Activated naive CD8-positive, alpha-beta T cell (primary cell): ENCODE data around the gene LAMP5.

Experiments used
- H3K27ac Mint-ChIP-seq: one replicate; pipeline ENCODE4 v1.8.0; 2021; ENCODE audit warnings: mixed read lengths
- H3K27me3 Mint-ChIP-seq: one replicate; pipeline ENCODE4 v1.8.0; 2021; ENCODE audit warnings: mixed read lengths
- H3K36me3 Mint-ChIP-seq: one replicate; pipeline ENCODE4 v1.8.0; 2021; ENCODE audit warnings: mixed read lengths
- H3K4me1 Mint-ChIP-seq: one replicate; pipeline ENCODE4 v1.8.0; 2021; ENCODE audit warnings: low read depth, mixed read lengths
- H3K4me3 Mint-ChIP-seq: one replicate; pipeline ENCODE4 v1.8.0; 2021; ENCODE audit warnings: mild to moderate bottlenecking, mixed read lengths
- H3K9me3 Mint-ChIP-seq: one replicate; pipeline ENCODE4 v1.8.0; 2021; ENCODE audit warnings: low read depth, mixed read lengths

LAMP5 gene

GRCh38 chr20:9514461-9515213 lies at the start of gene LAMP5:
Gene LAMP5, plus strand, starts transcription at chr20:9514590. Its CDS starts 263 bp downstream, at chr20:9514853.
- Mint-ChIP-seq H3K4me3 (no peak within 1 kb of the TSS), H3K4me1 (no peaks in the 10 kb centered on the region), H3K27me3 (peaks cover 28% of the 10 kb centered on the region), H3K27ac (no peak within 1 kb of the TSS), H3K36me3 (no peaks in the 10 kb centered on the region), H3K9me3 (no peaks in the 10 kb centered on the region)

GRCh38 chr20:9467995-9468394 lies 46.4 kb upstream of the LAMP5 start:
- Mint-ChIP-seq H3K4me3 (no peak overlapping the region), H3K4me1 (no peaks in the 10 kb centered on the region), H3K27ac (no peak overlapping the region), H3K27me3 (no peaks in the 10 kb centered on the region), H3K9me3 (peaks cover 6% of the 10 kb centered on the region), H3K36me3 (no peaks in the 10 kb centered on the region)

GRCh38 chr20:9474835-9475415 lies 39.5 kb upstream of the LAMP5 start:
- Mint-ChIP-seq H3K36me3 (no peaks in the 10 kb centered on the region), H3K9me3 (no peaks in the 10 kb centered on the region), H3K27ac (no peak overlapping the region), H3K27me3 (no peaks in the 10 kb centered on the region), H3K4me3 (no peak overlapping the region), H3K4me1 (no peaks in the 10 kb centered on the region)

GRCh38 chr20:9475456-9475855 lies 38.9 kb upstream of the LAMP5 start:
- Mint-ChIP-seq H3K36me3 (no peaks in the 10 kb centered on the region), H3K9me3 (no peaks in the 10 kb centered on the region), H3K27me3 (no peaks in the 10 kb centered on the region), H3K4me3 (no peak overlapping the region), H3K27ac (no peak overlapping the region), H3K4me1 (no peaks in the 10 kb centered on the region)

GRCh38 chr20:9476174-9476573 lies 38.2 kb upstream of the LAMP5 start:
- H3K4me1 Mint-ChIP-seq, result no peaks in the 10 kb centered on the region

GRCh38 chr20:9476637-9477036 lies 37.8 kb upstream of the LAMP5 start:
- H3K36me3 Mint-ChIP-seq, result no peaks in the 10 kb centered on the region
- no peak overlapping the region for H3K4me3 Mint-ChIP-seq
- no peaks in the 10 kb centered on the region for H3K9me3 Mint-ChIP-seq
- no peaks in the 10 kb centered on the region for H3K27me3 Mint-ChIP-seq
- no peak overlapping the region for H3K27ac Mint-ChIP-seq
- H3K4me1 Mint-ChIP-seq, result no peaks in the 10 kb centered on the region

More at GRCh38 chr20:9476174-9476573, 38.2 kb upstream of the LAMP5 start:
- Mint-ChIP-seq H3K4me3 (no peak overlapping the region), H3K27ac (no peak overlapping the region), H3K9me3 (no peaks in the 10 kb centered on the region), H3K27me3 (no peaks in the 10 kb centered on the region), H3K36me3 (no peaks in the 10 kb centered on the region)

- Mint-ChIP-seq H3K4me3 (no peak overlapping the region), H3K27ac (no peak overlapping the region), H3K36me3 (no peaks in the 10 kb centered on the region), H3K4me1 (no peaks in the 10 kb centered on the region), H3K27me3 (no peaks in the 10 kb centered on the region), H3K9me3 (no peaks in the 10 kb centered on the region)
Measured at GRCh38 chr20:9478771-9479170, 35.6 kb upstream of the LAMP5 start.

- Mint-ChIP-seq H3K36me3 (no peaks in the 10 kb centered on the region), H3K4me3 (no peak overlapping the region), H3K27ac (no peak overlapping the region), H3K4me1 (no peaks in the 10 kb centered on the region), H3K9me3 (no peaks in the 10 kb centered on the region), H3K27me3 (no peaks in the 10 kb centered on the region)
Measured at GRCh38 chr20:9480066-9480465, 34.3 kb upstream of the LAMP5 start.

GRCh38 chr20:9482180-9482579 lies 32.2 kb upstream of the LAMP5 start:
- Mint-ChIP-seq H3K27me3 (no peaks in the 10 kb centered on the region), H3K9me3 (peaks cover 5% of the 10 kb centered on the region), H3K4me1 (no peaks in the 10 kb centered on the region), H3K36me3 (no peaks in the 10 kb centered on the region), H3K4me3 (no peak overlapping the region), H3K27ac (no peak overlapping the region)

GRCh38 chr20:9483131-9483530 lies 31.3 kb upstream of the LAMP5 start:
- no peak overlapping the region for H3K27ac Mint-ChIP-seq
- no peaks in the 10 kb centered on the region for H3K4me1 Mint-ChIP-seq
- no peaks in the 10 kb centered on the region for H3K36me3 Mint-ChIP-seq
- H3K4me3 Mint-ChIP-seq, result no peak overlapping the region
- no peaks in the 10 kb centered on the region for H3K27me3 Mint-ChIP-seq
- H3K9me3 Mint-ChIP-seq, result peaks cover 5% of the 10 kb centered on the region

GRCh38 chr20:9485614-9486340 lies 28.6 kb upstream of the LAMP5 start:
- no peaks in the 10 kb centered on the region for H3K27me3 Mint-ChIP-seq
- no peaks in the 10 kb centered on the region for H3K36me3 Mint-ChIP-seq
- no peak overlapping the region for H3K27ac Mint-ChIP-seq
- peaks cover 5% of the 10 kb centered on the region for H3K9me3 Mint-ChIP-seq
- H3K4me3 Mint-ChIP-seq, result no peak overlapping the region
- no peaks in the 10 kb centered on the region for H3K4me1 Mint-ChIP-seq

- no peaks in the 10 kb centered on the region for H3K36me3 Mint-ChIP-seq
- H3K9me3 Mint-ChIP-seq, result peaks cover 5% of the 10 kb centered on the region
- no peaks in the 10 kb centered on the region for H3K27me3 Mint-ChIP-seq
- no peak overlapping the region for H3K4me3 Mint-ChIP-seq
- no peak overlapping the region for H3K27ac Mint-ChIP-seq
- H3K4me1 Mint-ChIP-seq, result no peaks in the 10 kb centered on the region
Measured at GRCh38 chr20:9487231-9487630, 27.2 kb upstream of the LAMP5 start.

GRCh38 chr20:9488063-9488462 lies 26.3 kb upstream of the LAMP5 start:
- H3K27me3 Mint-ChIP-seq, result no peaks in the 10 kb centered on the region
- peaks cover 5% of the 10 kb centered on the region for H3K9me3 Mint-ChIP-seq
- H3K27ac Mint-ChIP-seq, result no peak overlapping the region

GRCh38 chr20:9490161-9490560 lies 24.2 kb upstream of the LAMP5 start:
- H3K27me3 Mint-ChIP-seq, result no peaks in the 10 kb centered on the region
- H3K9me3 Mint-ChIP-seq, result peaks cover 5% of the 10 kb centered on the region
- no peak overlapping the region for H3K4me3 Mint-ChIP-seq
- H3K27ac Mint-ChIP-seq, result no peak overlapping the region
- no peaks in the 10 kb centered on the region for H3K4me1 Mint-ChIP-seq
- H3K36me3 Mint-ChIP-seq, result no peaks in the 10 kb centered on the region

More at GRCh38 chr20:9488063-9488462, 26.3 kb upstream of the LAMP5 start:
- H3K4me3 Mint-ChIP-seq, result no peak overlapping the region
- no peaks in the 10 kb centered on the region for H3K4me1 Mint-ChIP-seq
- no peaks in the 10 kb centered on the region for H3K36me3 Mint-ChIP-seq

GRCh38 chr20:9490631-9491030 lies 23.8 kb upstream of the LAMP5 start:
- Mint-ChIP-seq H3K27ac (no peak overlapping the region), H3K36me3 (no peaks in the 10 kb centered on the region), H3K4me3 (no peak overlapping the region), H3K9me3 (peaks cover 5% of the 10 kb centered on the region), H3K4me1 (no peaks in the 10 kb centered on the region), H3K27me3 (no peaks in the 10 kb centered on the region)
